ENCODE measurements around the gene PI4KB.
A peak's percentile ranks its signal among the peaks of the same experiment; 100 is the strongest.

PI4KB gene

GRCh38 chr1:151327903-151328674 is 873 bp upstream of the PI4KB start:
- H3K9me3 Mint-ChIP-seq: no peaks in the 10 kb centered on the region
- H3K4me1 Mint-ChIP-seq (ENCODE audit: low read depth): peaks cover 34% of the 10 kb centered on the region
- H3K4me3 Mint-ChIP-seq: peak overlapping the region; percentile 91
- peaks cover 21% of the 10 kb centered on the region for H3K36me3 Mint-ChIP-seq (ENCODE audit: low read depth)
- H3K27me3 Mint-ChIP-seq: no peaks in the 10 kb centered on the region
- H3K27ac Mint-ChIP-seq: peak overlapping the region; percentile 92

- no peaks in the 10 kb centered on the region for H3K27me3 Mint-ChIP-seq
- peaks cover 34% of the 10 kb centered on the region for H3K36me3 Mint-ChIP-seq (ENCODE audit: low read depth)
- peak overlapping the region; percentile 91 for H3K4me3 Mint-ChIP-seq
- peak overlapping the region; percentile 92 for H3K27ac Mint-ChIP-seq
- H3K4me1 Mint-ChIP-seq (ENCODE audit: low read depth): peaks cover 46% of the 10 kb centered on the region
- H3K9me3 Mint-ChIP-seq: no peaks in the 10 kb centered on the region
Measured at GRCh38 chr1:151326619-151327222, 495 bp downstream of the PI4KB start.

GRCh38 chr1:151325646-151326429 is 1.4 kb downstream of the PI4KB start:
- Mint-ChIP-seq H3K36me3 (ENCODE audit: low read depth) (peaks cover 38% of the 10 kb centered on the region), H3K27me3 (no peaks in the 10 kb centered on the region), H3K4me3 (peak overlapping the region; percentile 91), H3K4me1 (ENCODE audit: low read depth) (peaks cover 48% of the 10 kb centered on the region), H3K9me3 (no peaks in the 10 kb centered on the region), H3K27ac (peak overlapping the region; percentile 92)

GRCh38 chr1:151325231-151325630 is 2.0 kb downstream of the PI4KB start:
- peaks cover 52% of the 10 kb centered on the region for H3K4me1 Mint-ChIP-seq (ENCODE audit: low read depth)
- H3K36me3 Mint-ChIP-seq (ENCODE audit: low read depth): peaks cover 41% of the 10 kb centered on the region
- H3K9me3 Mint-ChIP-seq: no peaks in the 10 kb centered on the region
- no peaks in the 10 kb centered on the region for H3K27me3 Mint-ChIP-seq
- no peak overlapping the region for H3K4me3 Mint-ChIP-seq
- H3K27ac Mint-ChIP-seq: peak overlapping the region; percentile 92

GRCh38 chr1:151324390-151324930 is 2.8 kb downstream of the PI4KB start:
- Mint-ChIP-seq H3K36me3 (ENCODE audit: low read depth) (peaks cover 43% of the 10 kb centered on the region), H3K9me3 (no peaks in the 10 kb centered on the region), H3K4me1 (ENCODE audit: low read depth) (peaks cover 53% of the 10 kb centered on the region), H3K27me3 (no peaks in the 10 kb centered on the region), H3K27ac (peak overlapping the region; percentile 26), H3K4me3 (no peak overlapping the region)

- Mint-ChIP-seq H3K27me3 (no peaks in the 10 kb centered on the region), H3K9me3 (no peaks in the 10 kb centered on the region), H3K27ac (no peak overlapping the region), H3K4me3 (no peak overlapping the region), H3K36me3 (ENCODE audit: low read depth) (peaks cover 53% of the 10 kb centered on the region), H3K4me1 (ENCODE audit: low read depth) (peaks cover 27% of the 10 kb centered on the region)
Measured at GRCh38 chr1:151318975-151319374, 8.2 kb downstream of the PI4KB start.

DNA sequence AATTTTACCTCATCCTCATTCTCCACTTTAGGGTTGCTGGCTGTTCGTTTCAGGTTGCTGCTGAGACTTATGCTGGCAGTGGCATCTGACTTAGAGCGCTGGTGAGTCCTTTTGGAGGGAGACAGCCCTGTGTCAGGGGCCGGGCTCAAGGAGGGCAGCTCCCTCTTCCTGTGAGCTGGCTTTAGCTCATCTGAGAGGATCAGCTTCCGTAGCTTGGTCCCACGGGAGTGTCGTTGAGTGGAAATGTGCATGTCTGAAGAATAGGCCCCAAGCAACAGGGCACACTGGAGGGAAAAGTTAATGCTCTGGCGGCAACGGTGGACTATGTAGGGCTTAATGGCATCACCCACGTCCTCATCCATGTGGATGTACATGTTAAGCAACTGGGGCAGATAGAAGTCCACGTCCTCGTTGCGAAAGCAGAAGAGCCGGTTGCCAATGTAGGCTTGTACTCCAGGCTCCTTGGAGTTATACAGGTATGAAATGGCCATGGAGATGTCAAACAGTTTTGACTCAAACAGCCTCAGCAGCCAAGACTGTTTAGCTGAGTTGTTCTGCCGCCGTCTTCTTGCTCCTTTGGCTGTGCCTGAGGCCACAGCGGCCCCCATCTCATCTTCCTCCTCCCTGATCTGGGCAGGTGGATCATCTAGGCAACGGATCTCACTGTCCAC is 11.5 kb downstream of the PI4KB start:
- no peak overlapping the region for H3K27ac Mint-ChIP-seq
- peaks cover 55% of the 10 kb centered on the region for H3K36me3 Mint-ChIP-seq (ENCODE audit: low read depth)
- H3K4me3 Mint-ChIP-seq: no peak overlapping the region
- peaks cover 44% of the 10 kb centered on the region for H3K4me1 Mint-ChIP-seq (ENCODE audit: low read depth)
- H3K9me3 Mint-ChIP-seq: no peaks in the 10 kb centered on the region
- no peaks in the 10 kb centered on the region for H3K27me3 Mint-ChIP-seq

DNA sequence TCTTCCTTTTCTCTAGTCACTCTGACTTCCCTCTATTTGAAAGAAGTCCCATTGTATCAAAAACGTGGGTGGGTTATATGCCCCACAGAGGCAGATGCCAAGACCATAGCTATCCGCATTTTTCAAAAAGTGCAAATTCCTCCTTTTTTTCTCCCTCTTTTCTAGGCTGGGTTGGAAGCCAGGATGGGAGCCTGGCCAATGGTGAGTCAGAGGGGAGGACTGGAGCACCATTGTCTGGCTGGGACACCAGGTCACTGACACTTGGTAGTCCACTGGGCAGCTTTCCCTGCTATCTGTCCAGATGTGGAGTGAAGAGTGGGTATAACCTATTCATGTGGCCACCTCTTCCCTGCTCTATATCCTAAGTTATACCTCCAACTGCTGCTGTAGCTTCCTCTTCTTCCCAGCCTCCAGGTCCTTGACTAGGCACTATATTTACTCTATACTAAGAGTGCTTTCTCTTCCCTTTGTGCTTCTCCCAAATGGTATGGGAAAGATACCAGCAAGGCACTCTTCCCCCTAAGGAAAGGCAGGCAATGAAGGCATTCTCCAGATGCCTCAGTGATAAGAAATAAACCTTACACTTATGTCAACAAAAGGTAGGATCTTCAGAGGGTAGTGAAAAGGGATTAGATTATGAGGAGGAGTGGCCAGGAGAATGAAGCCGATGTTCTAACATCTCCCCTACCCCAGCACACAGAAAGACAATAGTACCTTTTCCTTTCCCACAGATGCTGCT is 12.9 kb downstream of the PI4KB start:
- Mint-ChIP-seq H3K4me1 (ENCODE audit: low read depth) (peaks cover 42% of the 10 kb centered on the region), H3K27ac (peak overlapping the region; percentile 27), H3K9me3 (no peaks in the 10 kb centered on the region), H3K4me3 (no peak overlapping the region), H3K27me3 (no peaks in the 10 kb centered on the region), H3K36me3 (ENCODE audit: low read depth) (peaks cover 51% of the 10 kb centered on the region)

DNA sequence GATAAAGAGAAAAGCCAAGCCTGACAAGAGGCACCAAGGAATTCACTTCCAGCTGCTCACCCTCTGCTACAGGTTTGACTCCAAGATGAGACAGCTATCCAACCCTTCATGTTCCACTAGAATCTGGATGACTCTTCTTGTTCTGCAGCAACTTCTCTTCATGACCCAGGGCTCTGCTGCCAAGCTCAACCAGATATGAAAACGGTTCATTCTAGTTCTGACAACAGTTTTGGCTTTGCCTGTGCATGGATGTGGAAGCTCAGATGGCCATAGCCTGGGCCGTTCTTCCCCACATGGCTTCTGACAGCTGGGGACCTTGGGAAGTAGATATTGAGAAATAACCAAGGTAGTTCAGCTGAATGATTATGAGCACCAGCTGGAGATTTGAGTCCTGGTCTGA is 13.7 kb downstream of the PI4KB start:
- Mint-ChIP-seq H3K36me3 (ENCODE audit: low read depth) (peaks cover 50% of the 10 kb centered on the region), H3K4me3 (no peak overlapping the region), H3K4me1 (ENCODE audit: low read depth) (peaks cover 41% of the 10 kb centered on the region), H3K9me3 (no peaks in the 10 kb centered on the region), H3K27me3 (no peaks in the 10 kb centered on the region), H3K27ac (peak overlapping the region; percentile 68)

- Mint-ChIP-seq H3K27ac (peak overlapping the region; percentile 96), H3K36me3 (ENCODE audit: low read depth) (peaks cover 57% of the 10 kb centered on the region), H3K4me1 (ENCODE audit: low read depth) (peaks cover 41% of the 10 kb centered on the region), H3K27me3 (no peaks in the 10 kb centered on the region), H3K4me3 (no peak overlapping the region), H3K9me3 (no peaks in the 10 kb centered on the region)
Measured at GRCh38 chr1:151312826-151313225, 14.4 kb downstream of the PI4KB start.

DNA sequence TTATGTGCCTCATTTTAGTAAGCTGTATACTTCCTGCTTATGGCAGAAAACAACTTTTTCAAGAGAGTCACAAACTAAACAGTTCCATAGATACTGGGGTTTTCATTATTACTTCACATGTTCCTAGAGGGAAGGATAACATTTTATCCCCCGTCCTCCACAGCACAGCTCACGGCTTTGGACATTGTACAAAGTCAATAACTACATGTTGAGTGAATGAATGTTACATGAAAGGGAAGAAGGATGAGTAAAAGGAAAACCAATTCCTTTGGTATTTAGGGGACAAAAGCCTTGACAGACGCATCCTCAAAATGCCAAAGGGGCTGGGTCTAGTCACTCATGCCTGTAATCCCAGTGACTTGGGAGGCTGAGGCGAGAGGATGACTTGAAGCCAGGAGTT is 14.8 kb downstream of the PI4KB start:
- Mint-ChIP-seq H3K36me3 (ENCODE audit: low read depth) (peaks cover 54% of the 10 kb centered on the region), H3K27me3 (no peaks in the 10 kb centered on the region), H3K4me3 (peak overlapping the region; percentile 38), H3K9me3 (no peaks in the 10 kb centered on the region), H3K4me1 (ENCODE audit: low read depth) (peaks cover 41% of the 10 kb centered on the region), H3K27ac (peak overlapping the region; percentile 96)

- Mint-ChIP-seq H3K27ac (peak overlapping the region; percentile 96), H3K4me1 (ENCODE audit: low read depth) (peaks cover 41% of the 10 kb centered on the region), H3K27me3 (no peaks in the 10 kb centered on the region), H3K9me3 (no peaks in the 10 kb centered on the region), H3K36me3 (ENCODE audit: low read depth) (peaks cover 59% of the 10 kb centered on the region), H3K4me3 (peak overlapping the region; percentile 38)
Measured at GRCh38 chr1:151311589-151312331, 15.5 kb downstream of the PI4KB start.

DNA sequence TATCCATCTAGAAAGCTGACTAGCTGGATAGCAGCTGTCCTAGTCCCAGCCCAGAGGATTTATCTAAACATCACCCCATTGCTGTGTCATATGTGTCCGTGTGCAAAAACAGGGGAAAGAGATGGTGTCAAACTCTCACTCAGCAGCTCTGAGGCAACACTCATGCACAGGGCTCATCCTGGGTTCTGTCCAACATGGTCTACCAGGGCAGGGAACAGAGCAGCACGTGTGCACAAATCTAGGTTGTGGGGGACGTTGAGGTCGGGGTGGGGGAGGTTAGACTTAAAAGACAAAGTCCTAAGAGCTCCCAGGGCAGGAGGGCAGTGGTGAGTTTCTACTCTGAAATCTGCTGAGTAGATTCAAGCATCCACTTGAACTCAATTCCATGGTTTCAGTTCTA is 16.2 kb downstream of the PI4KB start:
- Mint-ChIP-seq H3K27ac (peak overlapping the region; percentile 96), H3K9me3 (no peaks in the 10 kb centered on the region), H3K36me3 (ENCODE audit: low read depth) (peaks cover 60% of the 10 kb centered on the region), H3K4me1 (ENCODE audit: low read depth) (peaks cover 41% of the 10 kb centered on the region), H3K27me3 (no peaks in the 10 kb centered on the region), H3K4me3 (no peak overlapping the region)

Measured in stimulated activated naive CD8-positive, alpha-beta T cell treated with anti-CD3 and anti-CD28 coated beads, Interleukin-15, Interleukin-2, amounts not matched to agents 100 ng/mL and 50 ng/mL, for 24 hours (primary cell).